Measurements from ENCODE around the gene COL23A1. TPM values are rescaled to one million over a fixed set of nuclear protein-coding genes. Genes with fewer than 3 reads are reported as not detected.
"Not testable (repeated sequence)": the region's sequence is repeated elsewhere in the genome, so short reads cannot be mapped to it uniquely, and the experiment has no call there.

The COL23A1 gene
- total RNA-seq, 4 donors from 2014 or later = 7.9 to 20.4 (median 12.0) TPM

GRCh38 chr5:178322736-178323540 is 267.3 kb downstream of the COL23A1 start:
- Histone ChIP-seq H3K36me3 (no peaks in the 10 kb centered on the region), H3K4me3 (no peak overlapping the region), H3K27me3 (no peaks in the 10 kb centered on the region), H3K27ac (no peak overlapping the region), H3K9me3 (no peaks in the 10 kb centered on the region), H3K4me1 (no peaks in the 10 kb centered on the region)
- no peak for DNase-seq (ENCODE audit: low spot score in 2 of 2)
- WGBS, 2 donors = 79 to 82% methylated on average over 13 to 14 of the region's 14 CpGs
- TF ChIP-seq POLR2A (IDR thresholded peaks at IDR 0.05) = no peak
- no peak for TF ChIP-seq EP300 (IDR thresholded peaks at IDR 0.05)
- no peak for TF ChIP-seq CTCF (IDR thresholded peaks at IDR 0.05)

- no peak for DNase-seq (ENCODE audit: low spot score in 2 of 2)
- H3K36me3 ChIP-seq = no peaks in the 10 kb centered on the region
- H3K4me3 ChIP-seq = no peak overlapping the region
- TF ChIP-seq POLR2A (IDR thresholded peaks at IDR 0.05) (no peak), CTCF (IDR thresholded peaks at IDR 0.05) (no peak)
- H3K27ac ChIP-seq = no peak overlapping the region
- 67 to 69% methylated on average over 9 to 18 of the region's 18 CpGs for WGBS, 2 donors
- H3K9me3 ChIP-seq = no peaks in the 10 kb centered on the region
- no peaks in the 10 kb centered on the region for H3K27me3 ChIP-seq
- H3K4me1 ChIP-seq = no peaks in the 10 kb centered on the region
These were observed 269.8 kb downstream of the COL23A1 start for GRCh38 chr5:178320281-178320855.

DNA sequence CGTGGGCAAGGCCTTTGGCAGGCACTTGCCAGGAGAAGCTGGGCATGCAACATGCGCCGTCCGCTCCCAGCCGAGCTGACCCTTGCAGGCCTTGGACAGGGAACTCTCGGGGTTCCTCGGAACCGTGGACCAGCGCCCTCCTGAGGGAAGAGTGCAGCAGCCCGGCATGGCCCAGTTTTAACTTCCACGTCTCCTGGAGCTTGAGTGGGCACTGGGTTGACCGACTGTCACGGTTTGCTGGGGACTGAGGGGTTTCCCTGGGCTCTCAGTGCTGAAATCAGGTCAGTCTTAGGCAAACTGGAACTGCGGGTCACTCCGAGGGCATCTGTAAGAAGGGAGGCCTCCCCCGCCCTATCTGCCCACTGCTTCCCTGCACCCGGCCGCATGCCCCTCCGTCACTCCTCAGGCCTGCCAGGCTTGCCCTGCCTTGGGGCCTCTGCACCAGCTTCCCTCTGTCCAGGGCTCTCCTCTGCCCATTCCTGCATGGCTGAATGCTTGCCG is 270.6 kb downstream of the COL23A1 start:
- H3K4me3 ChIP-seq = no peak overlapping the region
- DNase-seq (ENCODE audit: low spot score in 2 of 2) = no peak
- no peaks in the 10 kb centered on the region for H3K4me1 ChIP-seq
- H3K9me3 ChIP-seq = no peaks in the 10 kb centered on the region
- no peaks in the 10 kb centered on the region for H3K36me3 ChIP-seq
- WGBS, 2 donors = 84 to 87% methylated on average over 19 to 20 of the region's 20 CpGs
- no peak for TF ChIP-seq POLR2A (IDR thresholded peaks at IDR 0.05)
- TF ChIP-seq EP300 (IDR thresholded peaks at IDR 0.05) = no peak
- TF ChIP-seq CTCF (IDR thresholded peaks at IDR 0.05) = no peak
- H3K27ac ChIP-seq = no peak overlapping the region
- H3K27me3 ChIP-seq = no peaks in the 10 kb centered on the region

- no peak for DNase-seq (ENCODE audit: low spot score in 2 of 2)
- no peak overlapping the region for H3K4me3 ChIP-seq
- TF ChIP-seq CTCF (IDR thresholded peaks at IDR 0.05) (no peak), EP300 (IDR thresholded peaks at IDR 0.05) (no peak), POLR2A (IDR thresholded peaks at IDR 0.05) (no peak)
These were observed 271.3 kb downstream of the COL23A1 start for GRCh38 chr5:178318893-178319292.

DNA sequence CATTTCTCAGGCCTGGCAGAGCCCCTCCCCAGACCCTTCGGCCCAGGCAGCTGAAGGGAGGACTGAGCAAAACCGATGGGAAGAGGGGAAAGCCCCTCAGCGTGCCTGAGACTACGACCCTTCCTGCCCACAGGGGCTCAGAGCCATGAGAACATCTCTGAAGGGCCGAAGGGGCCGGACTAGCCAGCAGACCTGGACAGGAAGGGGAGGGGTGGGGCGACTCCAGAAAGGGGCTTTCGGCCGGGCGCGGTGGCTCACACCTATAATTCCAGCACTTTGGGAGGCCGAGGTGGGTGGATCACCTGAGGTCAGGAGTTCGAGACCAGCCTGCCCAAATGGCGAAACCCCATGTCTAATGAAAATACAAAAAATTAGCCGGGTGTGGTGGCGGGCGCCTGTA is 271.8 kb downstream of the COL23A1 start:
- Histone ChIP-seq H3K36me3 (no peaks in the 10 kb centered on the region), H3K27me3 (no peaks in the 10 kb centered on the region), H3K4me1 (no peaks in the 10 kb centered on the region), H3K9me3 (no peaks in the 10 kb centered on the region), H3K4me3 (no peak overlapping the region), H3K27ac (no peak overlapping the region)
- 95 to 97% methylated on average over 17 of the region's 17 CpGs for WGBS, 2 donors
- TF ChIP-seq POLR2A (IDR thresholded peaks at IDR 0.05) (no peak), CTCF (IDR thresholded peaks at IDR 0.05) (no peak), EP300 (IDR thresholded peaks at IDR 0.05) (no peak)
- DNase-seq (ENCODE audit: low spot score in 2 of 2) = no peak

More at GRCh38 chr5:178318893-178319292, 271.3 kb downstream of the COL23A1 start:
- Histone ChIP-seq H3K27me3 (no peaks in the 10 kb centered on the region), H3K4me1 (no peaks in the 10 kb centered on the region), H3K36me3 (no peaks in the 10 kb centered on the region), H3K27ac (no peak overlapping the region), H3K9me3 (no peaks in the 10 kb centered on the region)
- WGBS, 2 donors = 75 to 89% methylated on average over 5 of the region's 6 CpGs

- not testable (repeated sequence) for H3K4me1 ChIP-seq; DNase-seq (ENCODE audit: low spot score in 2 of 2); H3K36me3 ChIP-seq; H3K27me3 ChIP-seq; H3K9me3 ChIP-seq; H3K4me3 ChIP-seq; H3K27ac ChIP-seq
- 87 to 89% methylated on average over 5 of the region's 5 CpGs for WGBS, 2 donors
These were observed 272.5 kb downstream of the COL23A1 start for GRCh38 chr5:178317727-178318126.

Data from tibial nerve (tissue), 4 donors.